Mesendoderm (in vitro differentiated cells): ENCODE measurements around the gene ARMC7.
A peak's percentile ranks its signal among the peaks of the same experiment; 100 is the strongest.
"Not testable (repeated sequence)": the region's sequence is repeated elsewhere in the genome, so short reads cannot be mapped to it uniquely, and the experiment has no call there.

Experiments used
- DNase-seq: peaks from one replicate; pipeline ENCODE4 v3.0.0; 2013
- H2AK5ac ChIP-seq: 2 replicates; pipeline ENCODE4 v1.6.1; 2013; ENCODE audit warnings: low read length, inconsistent platforms
- H2BK120ac ChIP-seq: 2 replicates; pipeline ENCODE4 v1.6.1; 2013; ENCODE audit warnings: low read depth, mild to moderate bottlenecking, low read length, moderate library complexity, mixed read lengths
- H2BK15ac ChIP-seq: replicated peaks from 2 replicates; pipeline ENCODE4 v1.6.1; 2013; ENCODE audit warnings: low read depth, mild to moderate bottlenecking, moderate library complexity
- H2BK5ac ChIP-seq: 2 replicates; pipeline ENCODE4 v1.6.1; 2013; ENCODE audit warnings: low read length, inconsistent platforms
- H3K18ac ChIP-seq: 2 replicates; pipeline ENCODE4 v1.6.1; 2013; ENCODE audit warnings: mild to moderate bottlenecking, low read length, mixed read lengths
- H3K23ac ChIP-seq: one replicate; pipeline ENCODE4 v1.6.1; 2013; ENCODE audit warnings: low read length
- H3K27ac ChIP-seq: 2 replicates; pipeline ENCODE4 v1.5.1; 2013; ENCODE audit warnings: low read depth, mild to moderate bottlenecking, inconsistent platforms, low read length, moderate library complexity
- H3K27me3 ChIP-seq: 2 replicates; pipeline ENCODE4 v1.6.1; 2013; ENCODE audit warnings: low read length, control low read depth, mild to moderate bottlenecking, inconsistent platforms; ENCODE audit not compliant: insufficient read depth, poor library complexity
- H3K36me3 ChIP-seq: 2 replicates; pipeline ENCODE4 v1.6.1; 2013; ENCODE audit warnings: low read length, inconsistent platforms; ENCODE audit not compliant: control insufficient read depth, insufficient read depth
- H3K4ac ChIP-seq: one replicate; pipeline ENCODE4 v1.6.1; 2013; ENCODE audit warnings: low read depth, mild to moderate bottlenecking, low read length, moderate library complexity
- H3K4me1 ChIP-seq: 2 replicates; pipeline ENCODE4 v1.6.1; 2013; ENCODE audit warnings: low read depth, low read length, inconsistent platforms; ENCODE audit not compliant: control insufficient read depth
- H3K4me2 ChIP-seq: 2 replicates; pipeline ENCODE4 v1.6.1; 2013; ENCODE audit warnings: low read length
- H3K4me3 ChIP-seq: 2 replicates; pipeline ENCODE4 v1.5.1; 2013; ENCODE audit warnings: mild to moderate bottlenecking, low read length
- H3K56ac ChIP-seq: one replicate; pipeline ENCODE4 v1.6.1; 2013; ENCODE audit warnings: low read length
- H3K79me1 ChIP-seq: 2 replicates; pipeline ENCODE4 v1.6.1; 2013; ENCODE audit warnings: low read length, inconsistent platforms
- H3K79me2 ChIP-seq: 2 replicates; pipeline ENCODE4 v1.6.1; 2013; ENCODE audit warnings: mild to moderate bottlenecking, low read length; ENCODE audit not compliant: control insufficient read depth, insufficient read depth
- H3K9ac ChIP-seq: 2 replicates; pipeline ENCODE4 v1.6.1; 2013; ENCODE audit warnings: low read length, inconsistent platforms
- H4K5ac ChIP-seq: one replicate; pipeline ENCODE4 v1.6.1; 2013; ENCODE audit warnings: low read length
- H4K8ac ChIP-seq: one replicate; pipeline ENCODE4 v1.6.1; 2013; ENCODE audit warnings: low read depth, mild to moderate bottlenecking, control low read depth, low read length, moderate library complexity
- WGBS: extraction: QIAGEN DNeasy Blood & Tissue Kit; methylation state at CpG from one replicate; pipeline ENCODE4 v1.1.7; 2013; ENCODE audit warnings: low lambda C conversion rate, missing lambda C conversion rate; ENCODE audit not compliant: insufficient coverage; ENCODE audit errors: extremely low coverage; 5-methylcytosine and 5-hydroxymethylcytosine counted together

ARMC7 gene

GRCh38 chr17:75135452-75135851, 25.7 kb downstream of the ARMC7 start:
- Histone ChIP-seq H3K9ac (no peak overlapping the region), H3K23ac (no peak overlapping the region), H2BK120ac (no peak overlapping the region), H3K36me3 (peaks cover 3% of the 10 kb centered on the region), H2BK15ac (no peak overlapping the region), H3K4me3 (no peak overlapping the region), H3K4ac (no peak overlapping the region), H4K8ac (no peak overlapping the region), H3K27me3 (no peaks in the 10 kb centered on the region), H3K56ac (no peak overlapping the region), H3K4me1 (no peaks in the 10 kb centered on the region), H3K79me2 (no peaks in the 10 kb centered on the region), H3K4me2 (no peak overlapping the region), H4K5ac (no peak overlapping the region), H2BK5ac (no peak overlapping the region), H3K27ac (no peak overlapping the region), H2AK5ac (no peak overlapping the region), H3K18ac (no peak overlapping the region), H3K79me1 (no peaks in the 10 kb centered on the region)
- no peak for DNase-seq
- WGBS: no CpG with 5 or more reads among the region's 5 CpGs

GRCh38 chr17:75135946-75136345, 26.2 kb downstream of the ARMC7 start:
- no peaks in the 10 kb centered on the region for H3K79me1 ChIP-seq
- H4K8ac ChIP-seq: no peak overlapping the region
- no peak overlapping the region for H3K9ac ChIP-seq
- H3K79me2 ChIP-seq: no peaks in the 10 kb centered on the region
- H2BK5ac ChIP-seq: no peak overlapping the region
- H2BK15ac ChIP-seq: no peak overlapping the region
- H3K56ac ChIP-seq: no peak overlapping the region
- H4K5ac ChIP-seq: no peak overlapping the region
- peaks cover 3% of the 10 kb centered on the region for H3K36me3 ChIP-seq
- no peaks in the 10 kb centered on the region for H3K4me1 ChIP-seq
- no peak overlapping the region for H3K4me2 ChIP-seq
- H3K23ac ChIP-seq: no peak overlapping the region
- no peak overlapping the region for H3K4me3 ChIP-seq
- H3K18ac ChIP-seq: no peak overlapping the region
- H3K27ac ChIP-seq: no peak overlapping the region
- H3K27me3 ChIP-seq: no peaks in the 10 kb centered on the region
- H2AK5ac ChIP-seq: no peak overlapping the region
- no peak for DNase-seq
- H2BK120ac ChIP-seq: no peak overlapping the region
- WGBS: no CpG with 5 or more reads among the region's 8 CpGs
- H3K4ac ChIP-seq: no peak overlapping the region

DNA sequence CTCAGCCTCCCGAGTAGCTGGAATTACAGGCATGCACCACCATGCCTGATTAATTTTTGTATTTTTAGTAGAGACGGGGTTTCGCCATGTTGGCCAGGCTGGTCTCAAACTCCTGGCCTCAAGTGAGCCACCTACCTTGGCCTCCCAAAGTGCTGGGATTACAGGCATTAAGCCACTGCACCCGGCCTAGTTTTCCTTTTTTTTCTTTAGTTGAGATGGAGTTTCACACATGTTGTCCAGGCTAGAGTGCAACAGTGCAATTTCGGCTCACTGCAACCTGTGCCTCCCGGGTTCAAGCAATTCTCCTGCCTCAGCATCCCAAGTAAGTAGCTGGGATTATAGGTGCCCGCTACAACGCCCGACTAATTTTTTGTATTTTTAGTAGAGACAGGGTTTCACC, 28.0 kb downstream of the ARMC7 start:
- no CpG with 5 or more reads among the region's 9 CpGs for WGBS
- H3K4me1 ChIP-seq, DNase-seq, H2BK5ac ChIP-seq, H4K5ac ChIP-seq, H2AK5ac ChIP-seq, H3K56ac ChIP-seq, H3K27ac ChIP-seq, H3K18ac ChIP-seq, H3K9ac ChIP-seq, H3K36me3 ChIP-seq, H3K4me2 ChIP-seq, H3K79me2 ChIP-seq, H2BK120ac ChIP-seq, H2BK15ac ChIP-seq, H4K8ac ChIP-seq, H3K23ac ChIP-seq, H3K27me3 ChIP-seq, H3K4me3 ChIP-seq, H3K4ac ChIP-seq, H3K79me1 ChIP-seq: not testable (repeated sequence)

DNA sequence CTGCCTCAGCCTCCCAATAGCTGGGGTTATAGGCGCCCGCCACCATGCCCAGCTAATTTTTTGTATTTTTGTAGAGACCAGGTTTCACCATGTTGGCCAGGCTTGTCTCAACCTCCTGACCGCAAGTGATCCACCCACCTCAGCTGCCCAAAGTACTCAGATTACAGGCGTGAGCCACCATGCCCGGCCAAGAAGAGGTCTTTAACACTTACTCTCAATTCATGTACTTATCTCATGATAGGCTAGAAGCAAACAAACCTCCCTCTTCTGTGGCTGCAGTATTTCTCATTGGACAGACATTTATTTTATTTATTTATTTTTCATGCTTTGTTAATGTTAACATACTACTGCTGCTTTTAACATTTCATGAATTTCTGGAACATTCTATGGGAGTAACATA, 28.8 kb downstream of the ARMC7 start:
- no peak overlapping the region for H3K4me2 ChIP-seq
- no peak for DNase-seq
- no peak overlapping the region for H3K27ac ChIP-seq
- no peaks in the 10 kb centered on the region for H3K27me3 ChIP-seq
- H2AK5ac ChIP-seq: no peak overlapping the region
- no peak overlapping the region for H3K4me3 ChIP-seq
- no peak overlapping the region for H3K18ac ChIP-seq
- H3K4ac ChIP-seq: no peak overlapping the region
- no peak overlapping the region for H3K56ac ChIP-seq
- H3K23ac ChIP-seq: no peak overlapping the region
- H2BK15ac ChIP-seq: no peak overlapping the region
- H3K36me3 ChIP-seq: peaks cover 6% of the 10 kb centered on the region
- H2BK120ac ChIP-seq: no peak overlapping the region
- H4K5ac ChIP-seq: no peak overlapping the region
- H3K79me2 ChIP-seq: no peaks in the 10 kb centered on the region
- no peak overlapping the region for H3K9ac ChIP-seq
- no peaks in the 10 kb centered on the region for H3K4me1 ChIP-seq
- H4K8ac ChIP-seq: no peak overlapping the region
- WGBS: no CpG with 5 or more reads among the region's 5 CpGs
- H3K79me1 ChIP-seq: peaks cover 3% of the 10 kb centered on the region
- H2BK5ac ChIP-seq: no peak overlapping the region

- no peak overlapping the region for H3K23ac ChIP-seq
- H3K4me2 ChIP-seq: no peak overlapping the region
- H2BK15ac ChIP-seq: no peak overlapping the region
- H3K36me3 ChIP-seq: peaks cover 24% of the 10 kb centered on the region
- no peak overlapping the region for H3K27ac ChIP-seq
- peaks cover 10% of the 10 kb centered on the region for H3K79me1 ChIP-seq
- no CpG with 5 or more reads among the region's 13 CpGs for whole genome bisulfite sequencing
- no peak overlapping the region for H2BK5ac ChIP-seq
- H3K4me3 ChIP-seq: no peak overlapping the region
- no peaks in the 10 kb centered on the region for H3K27me3 ChIP-seq
- no peaks in the 10 kb centered on the region for H3K4me1 ChIP-seq
- peak; percentile 36 for DNase-seq
- no peak overlapping the region for H4K5ac ChIP-seq
- no peak overlapping the region for H3K56ac ChIP-seq
- H2BK120ac ChIP-seq: no peak overlapping the region
- H4K8ac ChIP-seq: no peak overlapping the region
- H2AK5ac ChIP-seq: no peak overlapping the region
- H3K79me2 ChIP-seq: no peaks in the 10 kb centered on the region
- H3K4ac ChIP-seq: no peak overlapping the region
- no peak overlapping the region for H3K18ac ChIP-seq
- H3K9ac ChIP-seq: no peak overlapping the region
Measured at GRCh38 chr17:75142236-75142971, 32.6 kb downstream of the ARMC7 start.
